Subcutaneous adipose tissue (tissue), 4 donors: ENCODE measurements around the gene SLC22A6. TPM values are rescaled to one million over a fixed set of nuclear protein-coding genes. Genes with fewer than 3 reads are reported as not detected.

Experiments used
- CTCF ChIP-seq: fragments of 450-650 bp; IDR thresholded peaks from one replicate; pipeline ENCODE4 v1.5.1; 2016; ENCODE audit warnings: low read depth, mild to moderate bottlenecking, control low read depth, antibody characterized with exemption, moderate library complexity
- total RNA-seq, 4 donors: library from RNA; depleted of rRNA; stranded (reverse); fragments of >200 nt; gene quantifications; one replicate each; pipeline ENCODE4 v1.1.0, GENCODE V29; 2016

SLC22A6 gene
- total RNA-seq, 4 donors from 2014 or later: not detected

DNA sequence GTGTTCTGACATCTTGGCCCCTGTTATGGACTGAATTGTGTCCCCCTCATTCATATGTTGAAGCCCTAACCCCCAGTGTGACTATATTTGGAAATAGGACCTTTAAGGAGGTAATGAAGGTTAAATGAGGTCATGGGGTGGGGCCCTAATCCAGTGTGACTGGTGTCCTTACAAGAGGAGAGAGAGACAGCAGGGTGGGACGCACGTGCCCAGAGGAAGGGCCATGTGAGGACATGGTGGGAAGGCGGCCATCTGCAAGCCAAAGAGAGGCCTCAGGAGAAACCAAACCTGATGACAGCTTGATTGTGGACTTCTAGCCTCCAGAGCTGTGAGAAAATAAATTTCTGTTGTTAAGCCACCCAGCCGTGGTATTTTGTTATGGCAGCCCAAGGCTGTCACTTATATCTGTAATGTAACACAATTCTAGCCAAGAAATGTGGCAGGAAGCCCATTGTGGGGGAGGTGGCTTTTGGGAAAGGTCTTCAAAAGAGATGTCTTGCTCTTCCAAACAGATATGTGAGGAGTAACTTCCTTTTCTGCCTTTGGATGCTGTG lies 23.7 kb downstream of the SLC22A6 start:
- TF ChIP-seq CTCF: no peak

DNA sequence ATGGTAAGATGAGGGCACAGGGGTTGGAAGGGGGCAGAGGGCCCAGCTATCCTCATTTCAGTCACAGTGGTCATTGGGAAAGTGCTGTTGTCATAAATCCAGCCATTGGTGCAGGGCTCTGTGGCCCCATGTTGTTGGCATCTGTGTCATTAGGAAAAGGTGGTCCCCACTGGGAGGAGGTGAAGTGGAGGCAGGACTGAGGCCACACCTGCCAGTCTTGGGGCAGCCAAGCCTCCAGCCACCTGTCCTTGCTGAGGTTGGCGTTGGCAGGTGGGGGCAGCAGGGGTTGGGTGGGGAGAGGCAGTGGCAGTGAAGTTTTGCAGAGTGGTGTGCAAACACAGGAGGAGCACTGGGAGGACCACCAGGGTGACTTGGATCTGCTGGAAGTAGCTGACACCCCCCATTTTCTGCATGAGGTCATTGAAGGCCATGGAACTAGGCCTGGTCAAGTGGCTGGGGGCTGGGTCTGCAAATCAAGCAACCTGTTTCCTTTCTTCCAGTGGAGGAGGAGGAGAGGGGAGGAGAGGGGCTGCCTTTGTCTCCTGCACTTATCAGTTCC lies 25.3 kb downstream of the SLC22A6 start:
- no peak for TF ChIP-seq CTCF

DNA sequence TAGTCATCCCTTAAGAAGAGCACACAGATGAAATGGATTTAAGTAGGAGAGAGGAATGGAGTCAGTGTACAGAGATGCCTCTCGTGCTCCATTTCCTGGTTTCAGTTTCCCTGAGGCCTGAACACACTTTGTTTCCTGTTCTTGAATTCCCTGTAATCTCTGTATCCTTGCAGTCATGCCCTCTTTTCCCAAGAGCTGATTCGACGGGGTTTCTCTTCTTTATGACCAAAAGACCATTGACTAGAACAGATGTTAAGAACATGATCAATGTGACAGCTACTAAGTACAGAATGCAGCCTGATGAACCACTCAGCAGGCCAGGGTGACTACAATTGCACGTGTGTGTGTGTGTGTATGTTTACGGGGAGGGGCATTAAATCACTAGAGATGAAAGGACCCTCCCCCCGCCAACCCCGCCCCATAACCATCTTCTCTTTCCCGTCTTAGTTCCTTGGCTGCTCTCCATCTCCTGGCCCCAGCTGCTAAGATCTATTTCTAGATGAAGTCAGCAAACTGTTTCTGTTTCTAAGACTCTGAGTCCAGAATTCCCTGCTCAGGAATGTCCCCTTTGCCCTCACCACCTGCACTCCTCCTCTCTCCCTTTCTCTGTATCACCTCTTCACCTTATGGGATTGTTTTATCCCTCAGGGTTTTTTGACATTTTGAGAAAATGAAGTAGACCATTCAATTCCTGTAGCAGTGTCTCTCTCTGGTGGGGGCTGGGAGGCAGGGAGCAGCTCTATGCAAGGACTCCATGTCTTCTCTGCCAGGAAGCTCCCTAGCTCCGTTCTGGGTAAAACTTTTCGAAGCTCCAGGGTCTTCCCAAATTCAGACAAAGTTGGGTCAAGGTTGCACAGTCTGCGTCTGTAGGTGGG lies 26.0 kb downstream of the SLC22A6 start:
- TF ChIP-seq CTCF: no peak

DNA sequence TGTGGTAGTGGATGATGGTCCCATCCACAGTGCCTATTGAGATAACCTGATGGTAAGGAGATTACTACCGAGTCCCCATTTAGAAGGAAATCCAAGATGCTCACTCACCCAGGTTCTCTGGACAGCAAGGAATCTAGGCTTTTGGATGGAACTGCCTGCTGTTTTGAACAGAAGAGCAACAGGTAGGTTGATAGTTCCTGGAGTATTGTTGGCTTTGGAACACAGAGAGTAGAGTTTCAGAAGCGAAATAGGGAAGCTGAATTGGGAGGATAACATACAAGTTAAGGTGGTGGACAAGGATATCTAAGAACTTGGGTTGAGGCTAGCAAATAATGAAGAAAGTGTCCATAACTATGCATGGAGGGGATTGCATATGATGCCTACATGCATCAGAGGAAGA lies 27.6 kb downstream of the SLC22A6 start:
- TF ChIP-seq CTCF: no peak

DNA sequence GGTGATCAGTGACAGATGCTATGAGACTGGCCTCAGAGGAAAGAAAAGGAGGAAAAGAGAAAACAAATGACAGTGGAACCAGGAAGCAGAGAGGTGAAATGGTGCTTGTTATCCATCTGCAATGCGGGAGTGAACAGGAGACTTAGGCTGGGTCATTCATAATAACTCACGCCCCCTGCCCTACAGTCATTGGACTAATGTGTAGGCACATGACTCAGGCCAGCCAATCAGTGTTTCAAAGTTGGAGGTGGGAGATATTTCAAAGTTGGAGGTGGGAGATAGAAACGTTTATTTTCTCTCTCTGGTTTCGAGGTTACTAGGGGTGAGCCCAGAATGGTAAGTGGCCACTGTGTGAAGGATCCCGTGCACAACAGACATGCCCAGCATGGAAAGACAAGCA lies 30.3 kb downstream of the SLC22A6 start:
- no peak for TF ChIP-seq CTCF

GRCh38 chr11:62953811-62954210 lies 31.0 kb downstream of the SLC22A6 start:
- no peak for TF ChIP-seq CTCF

DNA sequence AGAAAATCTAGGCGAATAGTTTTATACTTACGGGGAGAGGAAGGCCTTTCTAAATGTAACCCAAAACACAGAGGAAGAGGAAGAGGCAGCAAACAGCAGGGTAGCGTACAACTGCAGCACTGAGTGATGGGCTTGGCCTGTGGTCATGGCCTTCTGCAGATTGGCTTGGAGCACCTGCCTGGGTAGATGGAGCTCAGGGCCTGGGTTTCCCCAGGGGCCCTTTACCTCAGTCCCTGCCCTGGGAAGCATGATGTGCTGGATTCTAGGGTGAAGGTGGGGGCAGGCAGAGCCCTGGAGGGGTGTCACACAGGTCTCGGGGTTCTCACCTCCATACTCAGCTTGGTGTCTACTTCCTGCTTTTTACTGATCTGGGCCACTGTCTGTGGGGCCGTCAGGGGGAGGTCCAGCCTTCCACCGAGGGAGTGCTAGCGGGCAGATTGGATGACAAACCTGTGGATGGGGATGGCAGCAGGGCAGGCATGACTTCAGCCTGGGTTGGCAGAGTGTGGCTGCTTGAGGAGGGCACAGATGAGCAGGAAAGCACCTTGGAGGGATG lies 35.9 kb downstream of the SLC22A6 start:
- no peak for TF ChIP-seq CTCF
